ENCODE data around the gene HPN.

DNA sequence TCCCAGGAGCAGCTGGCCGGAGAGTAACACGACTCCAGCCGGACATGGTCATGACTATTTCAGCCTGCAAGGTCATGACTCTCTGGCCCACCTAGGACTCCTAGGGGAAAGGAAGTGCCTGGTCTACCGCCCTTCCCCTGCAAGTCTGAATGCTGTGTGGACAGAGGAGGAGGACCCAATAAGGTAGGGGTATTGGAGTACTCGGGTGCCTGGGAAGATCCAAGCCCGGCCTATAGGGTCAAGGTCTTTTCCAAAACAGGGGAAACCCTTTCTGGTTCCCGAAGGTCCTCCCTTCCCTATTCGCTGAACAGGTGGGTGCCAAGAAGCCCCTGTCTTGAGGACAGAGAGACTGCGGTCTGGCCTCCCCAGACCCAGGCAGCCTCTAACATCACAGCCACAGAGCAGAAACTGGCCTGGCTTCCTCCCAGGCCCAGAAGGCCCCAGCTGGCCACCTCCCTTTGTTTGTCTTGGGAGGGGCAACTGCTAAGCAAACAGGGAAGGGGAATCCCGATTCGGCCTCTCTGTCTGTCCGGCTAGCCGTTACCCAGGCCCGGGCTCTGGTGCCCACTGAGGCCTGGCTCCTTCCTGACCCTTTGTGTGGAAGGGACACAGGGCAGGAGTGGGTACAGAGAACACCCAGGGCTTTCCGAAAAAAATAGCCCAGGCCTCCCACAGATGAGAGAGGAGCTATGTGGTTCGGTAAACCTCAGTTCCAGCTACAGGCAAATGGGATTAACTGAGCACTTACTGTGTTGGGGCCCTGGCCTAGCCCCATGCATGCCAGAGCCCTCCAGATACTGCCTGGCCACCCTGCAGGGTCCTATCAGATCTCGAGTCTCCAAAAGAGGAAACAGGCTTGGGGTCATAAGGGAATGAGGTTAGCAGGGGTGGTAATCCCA is 46.6 kb upstream of the HPN start:
- TF ChIP-seq, protein P1, sequence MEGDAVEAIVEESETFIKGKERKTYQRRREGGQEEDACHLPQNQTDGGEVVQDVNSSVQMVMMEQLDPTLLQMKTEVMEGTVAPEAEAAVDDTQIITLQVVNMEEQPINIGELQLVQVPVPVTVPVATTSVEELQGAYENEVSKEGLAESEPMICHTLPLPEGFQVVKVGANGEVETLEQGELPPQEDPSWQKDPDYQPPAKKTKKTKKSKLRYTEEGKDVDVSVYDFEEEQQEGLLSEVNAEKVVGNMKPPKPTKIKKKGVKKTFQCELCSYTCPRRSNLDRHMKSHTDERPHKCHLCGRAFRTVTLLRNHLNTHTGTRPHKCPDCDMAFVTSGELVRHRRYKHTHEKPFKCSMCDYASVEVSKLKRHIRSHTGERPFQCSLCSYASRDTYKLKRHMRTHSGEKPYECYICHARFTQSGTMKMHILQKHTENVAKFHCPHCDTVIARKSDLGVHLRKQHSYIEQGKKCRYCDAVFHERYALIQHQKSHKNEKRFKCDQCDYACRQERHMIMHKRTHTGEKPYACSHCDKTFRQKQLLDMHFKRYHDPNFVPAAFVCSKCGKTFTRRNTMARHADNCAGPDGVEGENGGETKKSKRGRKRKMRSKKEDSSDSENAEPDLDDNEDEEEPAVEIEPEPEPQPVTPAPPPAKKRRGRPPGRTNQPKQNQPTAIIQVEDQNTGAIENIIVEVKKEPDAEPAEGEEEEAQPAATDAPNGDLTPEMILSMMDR (conservative IDR thresholded peaks at IDR 0.05; ENCODE audit: low read length), result no peak
- TF ChIP-seq EZH2phosphoT487 (IDR thresholded peaks at IDR 0.05; ENCODE audit: borderline replicate concordance), result no peak

All from Loucy (cell line).